GM12878 (cell line): ENCODE results near the gene SNX8. TPM values are rescaled to one million over a fixed set of nuclear protein-coding genes. Genes with fewer than 3 reads are reported as not detected.

Experiments
- ATAC-seq: fragments of 200-7000 bp; cut with Tn5 transposase; 3 replicates; pipeline ENCODE4 v1.9.1; 2020; ENCODE audit warnings: mild to moderate bottlenecking, moderate library complexity
- BruUV-seq: library from RNA; stranded (reverse); fragments of 400-500 nt; replicated peaks from 2 replicates; lab custom pipeline; 2021; lab: Mats Ljungman, UMichigan
- CTCF ChIA-PET: fragments of 300-600 bp; sonication (Branson Sonifier 250); formaldehyde crosslinking; extraction: SDS; loops from one replicate; lab custom pipeline; 2021; ENCODE audit warnings: inconsistent platforms; lab: Yijun Ruan, JAX
- POLR2A ChIA-PET: fragments of 350-600 bp; formaldehyde crosslinking; extraction: SDS; loops from one replicate; lab custom pipeline; 2021; ENCODE audit warnings: inconsistent platforms; lab: Charles Lee
- RAD21 ChIA-PET: fragments of 300-600 bp; sonication (Branson Sonifier 250); formaldehyde crosslinking; loops from one replicate; lab custom pipeline; 2023; ENCODE audit warnings: antibody characterized with exemption; ENCODE audit not compliant: unreplicated experiment; lab: Charles Lee
- SMC1A ChIA-PET: fragments of 300-600 bp; sonication (Branson Sonifier 250); formaldehyde crosslinking; loops from one replicate; lab custom pipeline; 2023; ENCODE audit not compliant: unreplicated experiment, uncharacterized antibody; lab: Charles Lee
- DNase-seq: peaks from one replicate; pipeline ENCODE4 v3.0.0-alpha.2; 2011; ENCODE audit warnings: low read depth, low spot score
- FAIRE-seq: peaks from 3 replicates; lab custom pipeline; 2011; peaks lifted over from hg19 to GRCh38; lab: Jason Lieb, UNC
- H2AFZ ChIP-seq: 2 replicates; pipeline ENCODE4 v1.6.0; 2011; ENCODE audit warnings: low read depth, low read length, control low read depth; ENCODE audit not compliant: control insufficient read depth
- H3K27ac ChIP-seq: 2 replicates; pipeline ENCODE4 v1.5.1; 2011; ENCODE audit warnings: control low read depth; ENCODE audit not compliant: control insufficient read depth, insufficient read depth
- H3K27me3 ChIP-seq, 2 experiments: replicated peaks in 1 of 2; 2 replicates each; pipeline versions ENCODE4 v1.6.0 to v1.6.1; 2011; ENCODE audit warnings: low read length in 1 of 2; ENCODE audit not compliant: control insufficient read depth in 2 of 2, insufficient read depth in 2 of 2
- H3K36me3 ChIP-seq, 2 experiments: 2 replicates each; pipeline ENCODE4 v1.5.1; 2011; ENCODE audit warnings: low read length in 1 of 2; ENCODE audit not compliant: control insufficient read depth in 2 of 2, insufficient read depth in 2 of 2
- H3K4me1 ChIP-seq: 2 replicates; pipeline ENCODE4 v1.6.1; 2011; ENCODE audit warnings: mild to moderate bottlenecking, low read length, moderate library complexity, mixed read lengths; ENCODE audit not compliant: control insufficient read depth, insufficient read depth
- H3K4me2 ChIP-seq: 2 replicates; pipeline ENCODE4 v1.6.0; 2011; ENCODE audit warnings: control low read depth; ENCODE audit not compliant: control insufficient read depth, insufficient read depth
- H3K4me3 ChIP-seq: fragments of 200-600 bp; sonication (generic); 2 replicates; pipeline ENCODE4 v1.5.1; 2016
- H3K79me2 ChIP-seq: 2 replicates; pipeline ENCODE4 v1.6.0; 2011; ENCODE audit warnings: low read length; ENCODE audit not compliant: control insufficient read depth, insufficient read depth
- H3K9ac ChIP-seq: 2 replicates; pipeline ENCODE4 v1.8.0; 2011; ENCODE audit warnings: low read length, control low read depth, mixed read lengths; ENCODE audit not compliant: control insufficient read depth, insufficient read depth
- H3K9me3 ChIP-seq: replicated peaks from 3 replicates; pipeline ENCODE4 v1.5.1; 2011; ENCODE audit warnings: mild to moderate bottlenecking, low read length; ENCODE audit not compliant: control insufficient read depth, insufficient read depth
- H4K20me1 ChIP-seq: 2 replicates; pipeline ENCODE4 v1.6.0; 2011; ENCODE audit not compliant: control insufficient read depth, insufficient read depth
- BMI1 ChIP-seq: fragments of 450-650 bp; IDR thresholded peaks from 2 replicates; pipeline ENCODE4 v1.6.1; 2016; ENCODE audit warnings: mild to moderate bottlenecking, moderate library complexity, borderline replicate concordance
- CBX3 ChIP-seq: fragments of 200-600 bp; sonication (generic); IDR thresholded peaks from 2 replicates; pipeline ENCODE4 v1.6.1; 2016; ENCODE audit warnings: low read depth, borderline replicate concordance
- GABPA ChIP-seq: IDR thresholded peaks from 2 replicates; pipeline ENCODE4 v1.6.1; 2014; ENCODE audit warnings: antibody characterized with exemption, low read depth, mild to moderate bottlenecking, inconsistent platforms
- HDGF ChIP-seq: fragments of 450-650 bp; IDR thresholded peaks from 2 replicates; pipeline ENCODE4 v1.6.1; 2016; ENCODE audit warnings: antibody characterized with exemption
- IKZF2 ChIP-seq, 2 experiments: fragments of 450-650 bp; IDR thresholded peaks; 2 replicates each; pipeline ENCODE4 v1.6.1; 2017; ENCODE audit warnings: mild to moderate bottlenecking in 2 of 2, moderate library complexity in 2 of 2
- NR2C1 ChIP-seq: fragments of 450-650 bp; IDR thresholded peaks from 2 replicates; pipeline ENCODE4 v1.6.1; 2017; ENCODE audit warnings: antibody characterized with exemption, mild to moderate bottlenecking, moderate library complexity
- PML ChIP-seq: IDR thresholded peaks from 2 replicates; pipeline ENCODE4 v1.6.1; 2012; ENCODE audit warnings: low read length, inconsistent platforms
- POLR2A ChIP-seq: IDR thresholded peaks from 2 replicates; pipeline ENCODE4 v1.6.1; 2011; ENCODE audit warnings: low read depth, mild to moderate bottlenecking, low read length
- POLR2AphosphoS2 ChIP-seq: IDR thresholded peaks from 2 replicates; pipeline ENCODE4 v1.6.1; 2011; ENCODE audit warnings: low read depth, mild to moderate bottlenecking, low read length, improper control_type of control experiment, moderate library complexity
- RB1 ChIP-seq: fragments of 450-650 bp; formaldehyde crosslinking; IDR thresholded peaks from 2 replicates; pipeline ENCODE4 v1.6.1; 2017; ENCODE audit warnings: mild to moderate bottlenecking, borderline replicate concordance
- RELA ChIP-seq: fragments of 450-650 bp; IDR thresholded peaks from 2 replicates; pipeline ENCODE4 v1.8.0; 2014; ENCODE audit warnings: borderline replicate concordance; ENCODE audit not compliant: partially characterized antibody
- RELB ChIP-seq: fragments of 450-650 bp; IDR thresholded peaks from 2 replicates; pipeline ENCODE4 v1.6.1; 2017; ENCODE audit warnings: low read depth, mild to moderate bottlenecking, moderate library complexity
- SMAD5 ChIP-seq: IDR thresholded peaks from 2 replicates; pipeline ENCODE4 v1.6.1; 2016; ENCODE audit warnings: antibody characterized with exemption, low read depth
- STAT1 ChIP-seq: fragments of 450-650 bp; conservative IDR thresholded peaks from 2 replicates; pipeline ENCODE4 v1.6.1; 2014; ENCODE audit warnings: antibody characterized with exemption, mild to moderate bottlenecking
- SUPT20H ChIP-seq: IDR thresholded peaks from 2 replicates; pipeline ENCODE4 v1.6.1; 2011; ENCODE audit warnings: low read depth, mild to moderate bottlenecking, low read length, moderate library complexity, borderline replicate concordance; ENCODE audit not compliant: control insufficient read depth
- SUZ12 ChIP-seq: fragments of 200-600 bp; sonication (generic); IDR thresholded peaks from one replicate; pipeline ENCODE4 v1.6.1; 2018; ENCODE audit warnings: antibody characterized with exemption, mild to moderate bottlenecking; ENCODE audit not compliant: unreplicated experiment
- WRNIP1 ChIP-seq: IDR thresholded peaks from 2 replicates; pipeline ENCODE4 v1.6.1; 2011; ENCODE audit warnings: low read depth, low read length, improper control_type of control experiment, borderline replicate concordance
- ZNF274 ChIP-seq: IDR thresholded peaks from one replicate; pipeline ENCODE4 v1.8.0; 2011; ENCODE audit not compliant: insufficient read length, insufficient read depth
- ZNF384 ChIP-seq: IDR thresholded peaks from 2 replicates; pipeline ENCODE4 v1.6.1; 2012; ENCODE audit warnings: low read depth, mild to moderate bottlenecking, low read length, improper control_type of control experiment, borderline replicate concordance
- WGBS: methylation state at CpG from one replicate; pipeline ENCODE4 v1.1.6; 2016; ENCODE audit warnings: low lambda C conversion rate; ENCODE audit not compliant: insufficient replicate concordance, insufficient coverage; ENCODE audit errors: missing lambda C conversion rate; 5-methylcytosine and 5-hydroxymethylcytosine counted together
- in situ Hi-C: fragments of 300-500 bp; cut with MboI; formaldehyde crosslinking; loops from 9 replicates; pipeline ENCODE4 v1.14.3; 2018; ENCODE audit warnings: mixed read lengths
- intact Hi-C: fragments of 100-400 bp; cut with micrococcal nuclease; formaldehyde crosslinking; loops from one replicate; pipeline ENCODE4 v1.14.2; 2022; ENCODE audit not compliant: unreplicated experiment
- polyA plus RNA-seq, 11 experiments: library from polyadenylated mRNA; depleted of rRNA in 4 of 11; unstranded in 6 of 11; stranded (reverse) in 5 of 11; fragments of >200 nt; fragmentation: Nextera tagmentation in 4 of 11; fragmentation: Illumina TruSeq in 1 of 11; extraction: Ambion mirVana in 4 of 11; extraction: Trizol in 1 of 11; gene quantifications; 1 replicate in 1 of 11; 2 replicates in 10 of 11; pipeline versions ENCODE4 v1.2.1 to v1.2.3, GENCODE V29; 2011 to 2016; ENCODE audit warnings: inconsistent platforms in 2 of 11, missing spikeins in 2 of 11, low read depth in 1 of 11
- total RNA-seq, 4 experiments: library from RNA; depleted of rRNA in 3 of 4; stranded (reverse); fragments of >200 nt in 3 of 4; fragmentation: Illumina TruSeq in 1 of 4; extraction: Trizol in 1 of 4; gene quantifications; 2 replicates each; pipeline versions ENCODE4 v1.2.1 to v1.2.3, GENCODE V29; 2013 to 2021
- TF ChIP-seq, protein P1 (sequence below): IDR thresholded peaks from 2 replicates; pipeline ENCODE4 v1.6.1; 2011; ENCODE audit warnings: mild to moderate bottlenecking, low read depth, low read length, moderate library complexity; ENCODE audit not compliant: insufficient replicate concordance
- TF ChIP-seq, protein P2 (sequence below): IDR thresholded peaks from 2 replicates; pipeline ENCODE4 v1.6.1; 2011; ENCODE audit warnings: borderline replicate concordance, low read depth, mild to moderate bottlenecking, moderate library complexity, mixed read lengths, low read length; ENCODE audit not compliant: insufficient read depth; ENCODE audit errors: extremely low read length

SNX8 gene
- total and polyA plus RNA-seq, 10 of the 15 experiments (the other 5 are each of a cell fraction or from before 2014, with no cell fraction given) = 6.4 to 210 (median 97.6) TPM

GRCh38 chr7:2358968-2359527 lies 44.8 kb upstream of the SNX8 start (continued):
- TF ChIP-seq SUPT20H (no peak), BMI1 (no peak), CBX3 (no peak), HDGF (no peak)

GRCh38 chr7:2357571-2357970 lies 43.3 kb upstream of the SNX8 start:
- H3K36me3 ChIP-seq = peaks cover 11 to 23% of the 10 kb centered on the region in 2 experiments
- no peak for FAIRE-seq
- intact Hi-C loops = no loop called here
- SMC1A ChIA-PET = interaction anchor here (0.8 to 1.4 kb wide), 4 partner anchors 12 to 319 kb away, joined by 3 to 10 read pairs (median 5); no protein-coding TSS in a partner anchor
- in situ Hi-C loops = no loop called here
- H4K20me1 ChIP-seq = peaks cover 3% of the 10 kb centered on the region; the same call in 1 of the 2 replicates
- H3K4me1 ChIP-seq = peaks cover 12% of the 10 kb centered on the region
- BruUV-seq = no TSS peak
- H3K9ac ChIP-seq = no peak overlapping the region
- POLR2A ChIA-PET = no interaction called here
- no peaks in the 10 kb centered on the region for H3K27me3 ChIP-seq
- CTCF ChIA-PET = interaction anchor here (0.7 to 3.4 kb wide), 4 partner anchors 9 to 1375 kb away, joined by 3 to 14 read pairs (median 4); partner anchors contain the start of gene CYP2W1
- no peak for ATAC-seq
- no peaks in the 10 kb centered on the region for H3K9me3 ChIP-seq
- RAD21 ChIA-PET = interaction anchor here (1.0 to 1.1 kb wide), 2 partner anchors 47 to 111 kb away, joined by 4 read pairs; no protein-coding TSS in a partner anchor
- 87% methylated on average over 6 of the region's 6 CpGs for WGBS
- no peak overlapping the region for H2AFZ ChIP-seq
- H3K4me2 ChIP-seq = peak overlapping the region; percentile 75; the same call in 1 of the 2 replicates
- no peak overlapping the region for H3K27ac ChIP-seq
- peaks cover 74% of the 10 kb centered on the region for H3K79me2 ChIP-seq
- H3K4me3 ChIP-seq = peak overlapping the region; percentile 93; the same call in 1 of the 2 replicates
- no peak for DNase-seq
- no peak for TF ChIP-seq ZNF384
- no peak for TF ChIP-seq SMAD5
- no peak for TF ChIP-seq POLR2A
- no peak for TF ChIP-seq POLR2AphosphoS2
- TF ChIP-seq STAT1 = no peak
- TF ChIP-seq RELB = no peak
- TF ChIP-seq IKZF2 (IDR thresholded peaks at IDR 0.05) = no peak
- no peak for TF ChIP-seq GABPA
- TF ChIP-seq, protein P1, sequence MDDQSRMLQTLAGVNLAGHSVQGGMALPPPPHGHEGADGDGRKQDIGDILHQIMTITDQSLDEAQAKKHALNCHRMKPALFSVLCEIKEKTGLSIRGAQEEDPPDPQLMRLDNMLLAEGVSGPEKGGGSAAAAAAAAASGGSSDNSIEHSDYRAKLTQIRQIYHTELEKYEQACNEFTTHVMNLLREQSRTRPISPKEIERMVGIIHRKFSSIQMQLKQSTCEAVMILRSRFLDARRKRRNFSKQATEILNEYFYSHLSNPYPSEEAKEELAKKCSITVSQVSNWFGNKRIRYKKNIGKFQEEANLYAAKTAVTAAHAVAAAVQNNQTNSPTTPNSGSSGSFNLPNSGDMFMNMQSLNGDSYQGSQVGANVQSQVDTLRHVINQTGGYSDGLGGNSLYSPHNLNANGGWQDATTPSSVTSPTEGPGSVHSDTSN = no peak
- TF ChIP-seq NR2C1 = no peak
- no peak for TF ChIP-seq ZNF274
- no peak for TF ChIP-seq PML
- no peak for TF ChIP-seq RB1
- TF ChIP-seq SUZ12 = no peak
- no peak for TF ChIP-seq RELA
- no peak for TF ChIP-seq WRNIP1
- TF ChIP-seq, protein P2, sequence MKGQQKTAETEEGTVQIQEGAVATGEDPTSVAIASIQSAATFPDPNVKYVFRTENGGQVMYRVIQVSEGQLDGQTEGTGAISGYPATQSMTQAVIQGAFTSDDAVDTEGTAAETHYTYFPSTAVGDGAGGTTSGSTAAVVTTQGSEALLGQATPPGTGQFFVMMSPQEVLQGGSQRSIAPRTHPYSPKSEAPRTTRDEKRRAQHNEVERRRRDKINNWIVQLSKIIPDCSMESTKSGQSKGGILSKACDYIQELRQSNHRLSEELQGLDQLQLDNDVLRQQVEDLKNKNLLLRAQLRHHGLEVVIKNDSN = no peak
